DND-41 (cell line): Measurements from ENCODE around the gene PFN1.

Experiments used
- ATAC-seq: fragments of 200-7000 bp; cut with Tn5 transposase; 3 replicates; pipeline ENCODE4 v1.9.1; 2021; ENCODE audit warnings: low read depth; ENCODE audit not compliant: insufficient read depth
- DNase-seq: peaks from one replicate; pipeline ENCODE4 v3.0.0-alpha.2; 2020
- H2AFZ ChIP-seq: 2 replicates; pipeline ENCODE4 v1.6.0; 2012; ENCODE audit warnings: low read depth, low read length
- H3K27ac ChIP-seq: 2 replicates; pipeline ENCODE4 v1.5.1; 2012; ENCODE audit warnings: low read length, inconsistent platforms
- H3K27me3 ChIP-seq: fragments of 200-600 bp; sonication (generic); 2 replicates; pipeline ENCODE4 v1.6.0; 2012; ENCODE audit warnings: low read length, mild to moderate bottlenecking, inconsistent platforms; ENCODE audit not compliant: insufficient read depth, poor library complexity
- H3K36me3 ChIP-seq: 2 replicates; pipeline ENCODE4 v1.5.1; 2012; ENCODE audit warnings: low read length, inconsistent platforms; ENCODE audit not compliant: insufficient read depth
- H3K4me1 ChIP-seq: 2 replicates; pipeline ENCODE4 v1.5.1; 2012; ENCODE audit warnings: mild to moderate bottlenecking, low read length; ENCODE audit not compliant: insufficient read depth
- H3K4me2 ChIP-seq: 2 replicates; pipeline ENCODE4 v1.6.0; 2012; ENCODE audit warnings: mild to moderate bottlenecking, moderate library complexity, low read length, inconsistent platforms; ENCODE audit not compliant: insufficient read depth
- H3K4me3 ChIP-seq, 2 experiments: fragments of 200-600 bp in 1 of 2; shearing (Covaris generic) in 1 of 2; 2 replicates each; pipeline ENCODE4 v1.5.1; 2012 to 2016; ENCODE audit warnings: inconsistent platforms in 2 of 2, low read length in 2 of 2, mild to moderate bottlenecking in 2 of 2, low read depth in 1 of 2, moderate library complexity in 1 of 2
- H3K79me2 ChIP-seq: 2 replicates; pipeline ENCODE4 v1.6.0; 2012; ENCODE audit warnings: low read length, inconsistent platforms; ENCODE audit not compliant: insufficient read depth
- H3K9ac ChIP-seq: 2 replicates; pipeline ENCODE4 v1.6.0; 2012; ENCODE audit warnings: low read depth, mild to moderate bottlenecking, inconsistent platforms, low read length, moderate library complexity
- H3K9me3 ChIP-seq: 2 replicates; pipeline ENCODE4 v1.5.1; 2012; ENCODE audit warnings: low read length, moderate library complexity, mild to moderate bottlenecking, inconsistent platforms; ENCODE audit not compliant: insufficient read depth, severe bottlenecking
- H4K20me1 ChIP-seq: 2 replicates; pipeline ENCODE4 v1.6.0; 2012; ENCODE audit warnings: low read length; ENCODE audit not compliant: insufficient read depth
- CTCF ChIP-seq: IDR thresholded peaks from 2 replicates; pipeline ENCODE4 v1.5.1; 2012; ENCODE audit warnings: borderline replicate concordance, low read length, moderate library complexity, mild to moderate bottlenecking; ENCODE audit not compliant: poor library complexity, severe bottlenecking; ENCODE audit errors: extremely low read depth
- EZH2 ChIP-seq: IDR thresholded peaks from 3 replicates; pipeline ENCODE4 v1.6.1; 2012; ENCODE audit warnings: borderline replicate concordance, low read depth, mild to moderate bottlenecking, moderate library complexity, low read length, inconsistent platforms; ENCODE audit not compliant: severe bottlenecking

PFN1 gene

GRCh38 chr17:4937553-4937952 lies 10.8 kb downstream of the PFN1 start:
- Histone ChIP-seq H3K27ac (no peak overlapping the region), H3K9me3 (no peaks in the 10 kb centered on the region), H3K36me3 (peaks cover 40% of the 10 kb centered on the region), H3K4me1 (peaks cover 32% of the 10 kb centered on the region), H3K4me3 (no peak overlapping the region), H2AFZ (no peak overlapping the region), H3K79me2 (peaks cover 40% of the 10 kb centered on the region), H4K20me1 (peaks cover 33% of the 10 kb centered on the region; the same call in 1 of the 2 replicates), H3K4me2 (no peak overlapping the region), H3K9ac (0 out of 2 replicates have a peak overlapping the region, but pooled peaks have one; percentile 82), H3K27me3 (no peaks in the 10 kb centered on the region)
- ATAC-seq (no peak), DNase-seq (no peak)
- no peak for TF ChIP-seq CTCF

- H3K27ac ChIP-seq, result no peak overlapping the region
- H3K79me2 ChIP-seq, result peaks cover 29% of the 10 kb centered on the region
- TF ChIP-seq EZH2 (no peak), CTCF (no peak)
- ATAC-seq, result no peak
- peaks cover 21% of the 10 kb centered on the region for H3K4me1 ChIP-seq
- no peak for DNase-seq
- H4K20me1 ChIP-seq, result peaks cover 25% of the 10 kb centered on the region; the same call in 1 of the 2 replicates
- no peaks in the 10 kb centered on the region for H3K9me3 ChIP-seq
- peaks cover 29% of the 10 kb centered on the region for H3K36me3 ChIP-seq
- no peaks in the 10 kb centered on the region for H3K27me3 ChIP-seq
- H3K4me3 ChIP-seq, result no peak overlapping the region
- no peak overlapping the region for H3K9ac ChIP-seq
- H3K4me2 ChIP-seq, result no peak overlapping the region
- H2AFZ ChIP-seq, result no peak overlapping the region
Measured at GRCh38 chr17:4936436-4936835, 11.9 kb downstream of the PFN1 start.

GRCh38 chr17:4935650-4936049 lies 12.7 kb downstream of the PFN1 start:
- Histone ChIP-seq H3K9me3 (no peaks in the 10 kb centered on the region), H3K79me2 (peaks cover 21% of the 10 kb centered on the region), H3K27me3 (no peaks in the 10 kb centered on the region), H3K4me3 (no peak overlapping the region), H3K27ac (no peak overlapping the region), H3K4me1 (peaks cover 14% of the 10 kb centered on the region), H3K9ac (no peak overlapping the region), H4K20me1 (peaks cover 19% of the 10 kb centered on the region; the same call in 1 of the 2 replicates), H2AFZ (no peak overlapping the region), H3K4me2 (no peak overlapping the region), H3K36me3 (peaks cover 25% of the 10 kb centered on the region)
- DNase-seq, result no peak
- ATAC-seq, result no peak
- TF ChIP-seq CTCF (no peak), EZH2 (no peak)
